Right kidney (tissue), 1 donor: ENCODE results near the gene NPAS2.

Experiments
- DNase-seq: peaks from one replicate; pipeline ENCODE4 v3.0.0-alpha.2; 2016

NPAS2 gene

GRCh38 chr2:100906131-100906530, 86.2 kb downstream of the NPAS2 start:
- DNase-seq, result no peak

- DNase-seq, result no peak
Measured at GRCh38 chr2:100906679-100907078, 86.7 kb downstream of the NPAS2 start.

- no peak for DNase-seq
Measured at GRCh38 chr2:100907832-100908231, 87.9 kb downstream of the NPAS2 start.

GRCh38 chr2:100909534-100910081, 89.7 kb downstream of the NPAS2 start:
- peak; percentile 42 for DNase-seq

GRCh38 chr2:100910111-100910510, 90.2 kb downstream of the NPAS2 start:
- DNase-seq, result no peak

GRCh38 chr2:100919316-100919715, 99.4 kb downstream of the NPAS2 start:
- DNase-seq, result no peak

- no peak for DNase-seq
Measured at GRCh38 chr2:100921685-100922161, 101.8 kb downstream of the NPAS2 start.

GRCh38 chr2:100923461-100924060, 103.6 kb downstream of the NPAS2 start:
- no peak for DNase-seq

GRCh38 chr2:100924122-100924519, 104.2 kb downstream of the NPAS2 start:
- no peak for DNase-seq

GRCh38 chr2:100924520-100925451, 104.8 kb downstream of the NPAS2 start:
- DNase-seq, result no peak

GRCh38 chr2:100928235-100928634, 108.3 kb downstream of the NPAS2 start:
- no peak for DNase-seq

- no peak for DNase-seq
Measured at GRCh38 chr2:100929147-100929546, 109.2 kb downstream of the NPAS2 start.

GRCh38 chr2:100934504-100935371, 114.8 kb downstream of the NPAS2 start:
- DNase-seq, result no peak

GRCh38 chr2:100935372-100935752, 115.4 kb downstream of the NPAS2 start:
- DNase-seq, result no peak

- no peak for DNase-seq
Measured at GRCh38 chr2:100936070-100936741, 116.3 kb downstream of the NPAS2 start.

GRCh38 chr2:100936972-100937542, 117.1 kb downstream of the NPAS2 start:
- no peak for DNase-seq

GRCh38 chr2:100938031-100939026, 118.4 kb downstream of the NPAS2 start:
- DNase-seq, result no peak

- no peak for DNase-seq
Measured at GRCh38 chr2:100939445-100939844, 119.5 kb downstream of the NPAS2 start.

GRCh38 chr2:100940240-100940639, 120.3 kb downstream of the NPAS2 start:
- no peak for DNase-seq
